DND-41 (cell line): ENCODE results near the gene PLEKHD1.

Experiments
- CTCF ChIP-seq: IDR thresholded peaks from 2 replicates; pipeline ENCODE4 v1.5.1; 2012; ENCODE audit warnings: borderline replicate concordance, low read length, moderate library complexity, mild to moderate bottlenecking; ENCODE audit not compliant: poor library complexity, severe bottlenecking; ENCODE audit errors: extremely low read depth
- EZH2 ChIP-seq: IDR thresholded peaks from 3 replicates; pipeline ENCODE4 v1.6.1; 2012; ENCODE audit warnings: borderline replicate concordance, low read depth, mild to moderate bottlenecking, moderate library complexity, low read length, inconsistent platforms; ENCODE audit not compliant: severe bottlenecking

GRCh38 chr14:69527635-69528034 is 43.1 kb downstream of the PLEKHD1 start:
- TF ChIP-seq CTCF = no peak
- no peak for TF ChIP-seq EZH2
